ENCODE measurements around the gene DDX10.

DDX10 gene

GRCh38 chr11:108938604-108939003 lies 273.7 kb downstream of the DDX10 start:
- Histone ChIP-seq H2BK120ac (ENCODE audit: insufficient read depth, low read length, poor library complexity) (no peak overlapping the region), H3K79me2 (ENCODE audit: control insufficient read depth, insufficient read depth, low read length, poor library complexity) (no peaks in the 10 kb centered on the region), H3K9me3 (ENCODE audit: insufficient read depth, low read depth, low read length) (no peaks in the 10 kb centered on the region), H2BK5ac (ENCODE audit: low read depth, low read length, poor library complexity) (no peak overlapping the region), H3K14ac (ENCODE audit: low read length) (no peak overlapping the region), H3K79me1 (ENCODE audit: low read length) (peaks cover 2% of the 10 kb centered on the region), H4K12ac (ENCODE audit: low read depth, low read length) (no peak overlapping the region), H3K23ac (ENCODE audit: low read length) (no peak overlapping the region), H3K36me3 (ENCODE audit: control insufficient read depth in 1 of 2, insufficient read depth in 2 of 2, low read length in 2 of 2) (no peaks in the 10 kb centered on the region), H4K8ac (ENCODE audit: low read depth, low read length) (no peak overlapping the region), H4K91ac (ENCODE audit: low read depth, low read length) (no peak overlapping the region), H3K4me3 (ENCODE audit: low read depth, low read length) (no peak overlapping the region), H3K4me2 (ENCODE audit: low read length) (no peak overlapping the region), H3K18ac (ENCODE audit: low read length) (no peak overlapping the region), H2BK12ac (ENCODE audit: low read length) (no peak overlapping the region), H2AFZ (ENCODE audit: insufficient read depth, low read length, poor library complexity) (no peak overlapping the region), H3K27ac (ENCODE audit: low read depth, low read length) (no peak overlapping the region), H3K4ac (ENCODE audit: low read depth, low read length) (no peak overlapping the region), H2AK5ac (ENCODE audit: low read length) (no peak overlapping the region), H3K9ac (ENCODE audit: low read length) (no peak overlapping the region), H3K27me3 (ENCODE audit: insufficient read depth, low read length) (no peaks in the 10 kb centered on the region), H3K4me1 (ENCODE audit: control insufficient read depth in 1 of 2, insufficient read depth in 2 of 2, low read length in 2 of 2) (peaks cover 2 to 5% of the 10 kb centered on the region in 2 experiments)
- no peak for DNase-seq
- no CpG with 5 or more reads among the region's 1 CpG for WGBS (ENCODE audit: extremely low coverage, insufficient coverage, insufficient read length)

GRCh38 chr11:108939135-108939534 lies 274.3 kb downstream of the DDX10 start:
- Histone ChIP-seq H2BK12ac (ENCODE audit: low read length) (no peak overlapping the region), H3K27me3 (ENCODE audit: insufficient read depth, low read length) (no peaks in the 10 kb centered on the region), H2BK5ac (ENCODE audit: low read depth, low read length, poor library complexity) (no peak overlapping the region), H4K91ac (ENCODE audit: low read depth, low read length) (no peak overlapping the region), H3K4me2 (ENCODE audit: low read length) (no peak overlapping the region), H3K18ac (ENCODE audit: low read length) (no peak overlapping the region), H3K27ac (ENCODE audit: low read depth, low read length) (no peak overlapping the region), H3K4me1 (ENCODE audit: control insufficient read depth in 1 of 2, insufficient read depth in 2 of 2, low read length in 2 of 2) (peaks cover 0 to 8% of the 10 kb centered on the region in 2 experiments), H3K79me2 (ENCODE audit: control insufficient read depth, insufficient read depth, low read length, poor library complexity) (no peaks in the 10 kb centered on the region), H3K79me1 (ENCODE audit: low read length) (peaks cover 2% of the 10 kb centered on the region), H3K9me3 (ENCODE audit: insufficient read depth, low read depth, low read length) (no peaks in the 10 kb centered on the region), H2AK5ac (ENCODE audit: low read length) (no peak overlapping the region), H4K12ac (ENCODE audit: low read depth, low read length) (no peak overlapping the region), H2AFZ (ENCODE audit: insufficient read depth, low read length, poor library complexity) (no peak overlapping the region), H4K8ac (ENCODE audit: low read depth, low read length) (no peak overlapping the region), H3K23ac (ENCODE audit: low read length) (no peak overlapping the region), H3K9ac (ENCODE audit: low read length) (no peak overlapping the region), H2BK120ac (ENCODE audit: insufficient read depth, low read length, poor library complexity) (no peak overlapping the region), H3K4me3 (ENCODE audit: low read depth, low read length) (no peak overlapping the region), H3K14ac (ENCODE audit: low read length) (no peak overlapping the region), H3K4ac (ENCODE audit: low read depth, low read length) (no peak overlapping the region), H3K36me3 (ENCODE audit: control insufficient read depth in 1 of 2, insufficient read depth in 2 of 2, low read length in 2 of 2) (no peaks in the 10 kb centered on the region)
- no CpG with 5 or more reads among the region's 1 CpG for WGBS (ENCODE audit: extremely low coverage, insufficient coverage, insufficient read length)
- DNase-seq = peak; percentile 31 to 79

- Histone ChIP-seq H2AK5ac (ENCODE audit: low read length) (no peak overlapping the region), H3K79me1 (ENCODE audit: low read length) (no peaks in the 10 kb centered on the region), H2BK5ac (ENCODE audit: low read depth, low read length, poor library complexity) (no peak overlapping the region), H3K4me1 (ENCODE audit: control insufficient read depth in 1 of 2, insufficient read depth in 2 of 2, low read length in 2 of 2) (peaks cover 0 to 10% of the 10 kb centered on the region in 2 experiments), H3K9ac (ENCODE audit: low read length) (no peak overlapping the region), H3K36me3 (ENCODE audit: control insufficient read depth in 1 of 2, insufficient read depth in 2 of 2, low read length in 2 of 2) (peaks cover 0 to 1% of the 10 kb centered on the region in 2 experiments), H4K8ac (ENCODE audit: low read depth, low read length) (no peak overlapping the region), H3K23ac (ENCODE audit: low read length) (no peak overlapping the region), H3K18ac (ENCODE audit: low read length) (no peak overlapping the region), H2AFZ (ENCODE audit: insufficient read depth, low read length, poor library complexity) (no peak overlapping the region), H4K91ac (ENCODE audit: low read depth, low read length) (no peak overlapping the region), H3K9me3 (ENCODE audit: insufficient read depth, low read depth, low read length) (no peaks in the 10 kb centered on the region), H2BK120ac (ENCODE audit: insufficient read depth, low read length, poor library complexity) (no peak overlapping the region), H3K14ac (ENCODE audit: low read length) (no peak overlapping the region), H4K12ac (ENCODE audit: low read depth, low read length) (no peak overlapping the region), H3K4me3 (ENCODE audit: low read depth, low read length) (no peak overlapping the region), H3K4me2 (ENCODE audit: low read length) (no peak overlapping the region), H3K4ac (ENCODE audit: low read depth, low read length) (no peak overlapping the region), H2BK12ac (ENCODE audit: low read length) (no peak overlapping the region), H3K27me3 (ENCODE audit: insufficient read depth, low read length) (no peaks in the 10 kb centered on the region), H3K27ac (ENCODE audit: low read depth, low read length) (no peak overlapping the region), H3K79me2 (ENCODE audit: control insufficient read depth, insufficient read depth, low read length, poor library complexity) (no peaks in the 10 kb centered on the region)
- WGBS (ENCODE audit: extremely low coverage, insufficient coverage, insufficient read length) = no CpG with 5 or more reads among the region's 4 CpGs
- DNase-seq = no peak
These were observed 279.0 kb downstream of the DDX10 start for GRCh38 chr11:108943853-108944252.

GRCh38 chr11:108944471-108945178 lies 279.8 kb downstream of the DDX10 start:
- Histone ChIP-seq H3K18ac (ENCODE audit: low read length) (no peak overlapping the region), H3K9ac (ENCODE audit: low read length) (no peak overlapping the region), H3K27ac (ENCODE audit: low read depth, low read length) (peak overlapping the region; percentile 8), H3K9me3 (ENCODE audit: insufficient read depth, low read depth, low read length) (no peaks in the 10 kb centered on the region), H3K4me3 (ENCODE audit: low read depth, low read length) (no peak overlapping the region), H3K14ac (ENCODE audit: low read length) (no peak overlapping the region), H3K23ac (ENCODE audit: low read length) (no peak overlapping the region), H3K79me1 (ENCODE audit: low read length) (no peaks in the 10 kb centered on the region), H2BK12ac (ENCODE audit: low read length) (peak overlapping the region; percentile 72), H2BK120ac (ENCODE audit: insufficient read depth, low read length, poor library complexity) (peak overlapping the region; percentile 49), H2AK5ac (ENCODE audit: low read length) (no peak overlapping the region), H4K8ac (ENCODE audit: low read depth, low read length) (no peak overlapping the region), H3K79me2 (ENCODE audit: control insufficient read depth, insufficient read depth, low read length, poor library complexity) (no peaks in the 10 kb centered on the region), H3K4ac (ENCODE audit: low read depth, low read length) (no peak overlapping the region), H2AFZ (ENCODE audit: insufficient read depth, low read length, poor library complexity) (no peak overlapping the region), H3K4me1 (ENCODE audit: control insufficient read depth in 1 of 2, insufficient read depth in 2 of 2, low read length in 2 of 2) (peaks cover 0 to 10% of the 10 kb centered on the region in 2 experiments), H3K36me3 (ENCODE audit: control insufficient read depth in 1 of 2, insufficient read depth in 2 of 2, low read length in 2 of 2) (peaks cover 0 to 1% of the 10 kb centered on the region in 2 experiments), H3K27me3 (ENCODE audit: insufficient read depth, low read length) (no peaks in the 10 kb centered on the region), H2BK5ac (ENCODE audit: low read depth, low read length, poor library complexity) (peak overlapping the region; percentile 59), H4K91ac (ENCODE audit: low read depth, low read length) (peak overlapping the region; percentile 59), H3K4me2 (ENCODE audit: low read length) (no peak overlapping the region), H4K12ac (ENCODE audit: low read depth, low read length) (no peak overlapping the region)
- no peak for DNase-seq
- no CpG with 5 or more reads among the region's 6 CpGs for WGBS (ENCODE audit: extremely low coverage, insufficient coverage, insufficient read length)

Measured in trophoblast cell (in vitro differentiated cells and primary cell).